Hepatocyte (in vitro differentiated cells): ENCODE measurements around the gene GRK4. TPM values are rescaled to one million over a fixed set of nuclear protein-coding genes. Genes with fewer than 3 reads are reported as not detected.

Experiments used
- DNase-seq: peaks from one replicate; pipeline ENCODE4 v3.0.0-alpha.2; 2016; ENCODE audit warnings: low spot score
- H2AFZ ChIP-seq: fragments of 200-600 bp; sonication (generic); 2 replicates; pipeline ENCODE4 v1.6.0; 2016; ENCODE audit warnings: antibody characterized with exemption, mild to moderate bottlenecking
- H3K27ac ChIP-seq: fragments of 200-600 bp; sonication (generic); 2 replicates; pipeline ENCODE4 v1.5.1; 2016; ENCODE audit warnings: mild to moderate bottlenecking
- H3K27me3 ChIP-seq: fragments of 200-600 bp; sonication (generic); 2 replicates; pipeline ENCODE4 v1.6.1; 2016
- H3K36me3 ChIP-seq: fragments of 200-600 bp; sonication (generic); replicated peaks from 2 replicates; pipeline ENCODE4 v1.5.1; 2016; ENCODE audit warnings: low read depth; ENCODE audit not compliant: insufficient read depth
- H3K4me1 ChIP-seq: fragments of 200-600 bp; sonication (generic); 2 replicates; pipeline ENCODE4 v1.5.1; 2016; ENCODE audit warnings: mild to moderate bottlenecking, moderate library complexity; ENCODE audit not compliant: insufficient read depth
- H3K4me2 ChIP-seq: fragments of 200-600 bp; sonication (generic); 2 replicates; pipeline ENCODE4 v1.6.0; 2016
- H3K4me3 ChIP-seq: fragments of 200-600 bp; sonication (generic); 2 replicates; pipeline ENCODE4 v1.5.1; 2016; ENCODE audit warnings: mild to moderate bottlenecking
- H3K79me2 ChIP-seq: fragments of 200-600 bp; sonication (generic); 2 replicates; pipeline ENCODE4 v1.6.0; 2017; ENCODE audit warnings: mild to moderate bottlenecking
- H3K9me2 ChIP-seq: fragments of 200-600 bp; sonication (generic); replicated peaks from 2 replicates; pipeline ENCODE4 v1.6.0; 2017; ENCODE audit warnings: mild to moderate bottlenecking; ENCODE audit not compliant: insufficient read depth
- H3K9me3 ChIP-seq: fragments of 200-600 bp; sonication (generic); 2 replicates; pipeline ENCODE4 v1.5.1; 2016; ENCODE audit warnings: low read depth, mild to moderate bottlenecking
- H4K20me1 ChIP-seq: fragments of 200-600 bp; sonication (generic); 2 replicates; pipeline ENCODE4 v1.6.0; 2016; ENCODE audit warnings: mild to moderate bottlenecking; ENCODE audit not compliant: insufficient read depth, poor library complexity, severe bottlenecking
- CTCF ChIP-seq: fragments of 200-600 bp; sonication (generic); IDR thresholded peaks from 2 replicates; pipeline ENCODE4 v1.5.1; 2016; ENCODE audit warnings: antibody characterized with exemption, mild to moderate bottlenecking; ENCODE audit not compliant: poor library complexity
- EZH2 ChIP-seq: fragments of 200-600 bp; sonication (generic); IDR thresholded peaks from 2 replicates; pipeline ENCODE4 v1.6.1; 2016; ENCODE audit warnings: antibody characterized with exemption, mild to moderate bottlenecking, borderline replicate concordance
- EZH2phosphoT487 ChIP-seq: fragments of 200-600 bp; sonication (generic); IDR thresholded peaks from one replicate; pipeline ENCODE4 v1.6.1; 2018; ENCODE audit warnings: antibody characterized with exemption, mild to moderate bottlenecking, low read depth, moderate library complexity; ENCODE audit not compliant: unreplicated experiment, severe bottlenecking
- WGBS: methylation state at CpG from one replicate; pipeline ENCODE4 v1.1.6; 2016; ENCODE audit warnings: low lambda C conversion rate; ENCODE audit errors: missing lambda C conversion rate; 5-methylcytosine and 5-hydroxymethylcytosine counted together
- polyA plus RNA-seq: library from polyadenylated mRNA; unstranded; fragments of >200 nt; fragmentation: Nextera tagmentation; extraction: Ambion mirVana; gene quantifications from 2 replicates; pipeline ENCODE4 v1.2.1, GENCODE V29; 2016
- small RNA-seq: library from RNA; depleted of rRNA; stranded (forward); fragments of <200 nt; gene quantifications from one replicate; pipeline ENCODE3, GENCODE V24; 2014
- total RNA-seq: library from RNA; depleted of rRNA; stranded (reverse); fragments of >200 nt; gene quantifications from 2 replicates; pipeline ENCODE4 v1.2.3, GENCODE V29; 2014

GRK4 gene
- total and polyA plus RNA-seq, 2 experiments from 2014 or later, result 4.9 to 6.1 TPM

DNA sequence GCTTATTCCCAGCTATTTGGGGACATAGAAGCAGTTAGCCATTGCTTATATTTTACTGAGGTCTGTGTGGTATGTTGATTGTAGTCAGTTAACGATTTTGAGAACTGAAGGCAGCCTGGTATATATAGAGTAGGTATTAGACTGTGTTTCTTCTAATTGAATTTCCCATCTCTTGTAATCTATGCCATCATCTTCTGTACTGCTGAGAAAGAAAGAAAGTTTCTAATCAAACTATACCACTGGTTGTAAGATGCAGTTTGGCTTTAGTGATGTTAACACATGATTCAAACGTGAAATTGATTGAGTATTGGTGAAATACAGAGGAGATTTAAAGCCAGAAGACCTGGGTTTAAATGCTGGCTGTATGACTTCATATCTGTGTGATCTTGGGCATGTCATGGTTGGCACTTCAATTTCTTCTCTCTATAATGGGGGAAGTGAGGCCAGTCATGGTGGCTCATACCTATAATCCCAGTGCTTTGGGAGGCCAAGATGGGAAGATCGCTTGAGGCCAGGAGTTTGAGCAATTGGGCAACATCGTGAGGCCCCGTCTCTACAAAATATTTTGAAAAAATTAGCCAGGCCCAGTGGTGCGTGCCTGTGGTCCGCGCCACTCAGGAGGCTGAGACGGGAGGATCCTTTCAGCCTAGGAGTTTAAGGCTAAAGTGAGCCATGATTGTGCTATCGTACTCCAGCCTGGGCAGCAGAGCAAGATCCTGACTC is 122.7 kb downstream of the GRK4 start:
- H3K4me1 ChIP-seq, result no peaks in the 10 kb centered on the region
- H3K9me3 ChIP-seq, result no peaks in the 10 kb centered on the region
- H3K27ac ChIP-seq, result no peak overlapping the region
- H3K79me2 ChIP-seq, result peaks cover 68% of the 10 kb centered on the region
- no peaks in the 10 kb centered on the region for H3K27me3 ChIP-seq
- TF ChIP-seq EZH2phosphoT487, result no peak
- TF ChIP-seq EZH2, result no peak
- TF ChIP-seq CTCF, result no peak
- H3K9me2 ChIP-seq, result no peaks in the 10 kb centered on the region
- no peak overlapping the region for H2AFZ ChIP-seq
- H4K20me1 ChIP-seq, result peaks cover 15% of the 10 kb centered on the region
- H3K4me3 ChIP-seq, result no peak overlapping the region
- H3K4me2 ChIP-seq, result no peak overlapping the region
- no peak for DNase-seq
- no peaks in the 10 kb centered on the region for H3K36me3 ChIP-seq
- WGBS, result 97% methylated on average over 10 of the region's 10 CpGs

GRCh38 chr4:3087115-3087797 is 123.9 kb downstream of the GRK4 start:
- 82% methylated on average over 4 of the region's 4 CpGs for WGBS
- no peaks in the 10 kb centered on the region for H3K36me3 ChIP-seq
- H3K27ac ChIP-seq, result no peak overlapping the region
- no peak for TF ChIP-seq EZH2
- TF ChIP-seq CTCF, result no peak
- no peak for TF ChIP-seq EZH2phosphoT487
- no peak for DNase-seq
- H2AFZ ChIP-seq, result no peak overlapping the region
- no peaks in the 10 kb centered on the region for H3K4me1 ChIP-seq
- no peaks in the 10 kb centered on the region for H3K9me2 ChIP-seq
- peaks cover 59% of the 10 kb centered on the region for H3K79me2 ChIP-seq
- H3K27me3 ChIP-seq, result no peaks in the 10 kb centered on the region
- H4K20me1 ChIP-seq, result peaks cover 8% of the 10 kb centered on the region
- no peaks in the 10 kb centered on the region for H3K9me3 ChIP-seq
- no peak overlapping the region for H3K4me2 ChIP-seq
- no peak overlapping the region for H3K4me3 ChIP-seq

Small RNA genes lying within 50 kb of the gene (small RNA-seq; reads per million reads assigned to genes)
- gene RF02134, result not detected
- gene RF02135, result not detected
- gene RNU6-204P, result not detected

Other genes with a start within 250 kb of the GRK4 start
- gene TNIP2, start 207.2 kb upstream of the GRK4 start, total RNA-seq, result 38.2 and 42.7 TPM in 2 replicates
- 43.0 and 50.8 TPM in 2 replicates for gene TNIP2, start 207.2 kb upstream of the GRK4 start, polyA plus RNA-seq
- 15.0 and 25.7 TPM in 2 replicates for gene SH3BP2, start 170.5 kb upstream of the GRK4 start, total RNA-seq
- 24.3 and 29.6 TPM in 2 replicates for gene SH3BP2, start 170.5 kb upstream of the GRK4 start, polyA plus RNA-seq
- 143 and 179 TPM in 2 replicates for gene ADD1, start 119.7 kb upstream of the GRK4 start, total RNA-seq
- 174 and 208 TPM in 2 replicates for gene ADD1, start 119.7 kb upstream of the GRK4 start, polyA plus RNA-seq
- gene NOP14, start 165 bp upstream of the GRK4 start, total RNA-seq, result 18.2 and 22.7 TPM in 2 replicates
- 18.8 and 21.7 TPM in 2 replicates for gene NOP14, start 165 bp upstream of the GRK4 start, polyA plus RNA-seq
- not detected in 2 replicates for gene HTT-AS, start 111.0 kb downstream of the GRK4 start, total RNA-seq
- gene HTT-AS, start 111.0 kb downstream of the GRK4 start, polyA plus RNA-seq, result not detected in 2 replicates
- 30.6 and 33.9 TPM in 2 replicates for gene HTT, start 111.1 kb downstream of the GRK4 start, total RNA-seq
- gene HTT, start 111.1 kb downstream of the GRK4 start, polyA plus RNA-seq, result 9.5 and 12.4 TPM in 2 replicates